Suprapubic skin (tissue), 3 donors: ENCODE data around the gene SCAANT1.

Source experiments
- EP300 ChIP-seq: sonication (generic); formaldehyde crosslinking; IDR thresholded peaks from one replicate; pipeline ENCODE4 v1.6.1; 2017; ENCODE audit warnings: antibody characterized with exemption
- POLR2A ChIP-seq, 2 donors: fragments of 450-650 bp; IDR thresholded peaks; one replicate each; pipeline ENCODE4 v1.6.1; 2017; ENCODE audit warnings: antibody characterized with exemption in 2 of 2, mild to moderate bottlenecking in 2 of 2, moderate library complexity in 2 of 2
- TF ChIP-seq, protein P1 (sequence below), 2 donors: fragments of 200-600 bp in 1 of 2; fragments of 450-650 bp in 1 of 2; sonication (generic) in 1 of 2; IDR thresholded peaks; one replicate each; pipeline ENCODE4 v1.5.1; 2016 to 2019; ENCODE audit warnings: antibody characterized with exemption in 2 of 2, mild to moderate bottlenecking in 1 of 2, moderate library complexity in 1 of 2

DNA sequence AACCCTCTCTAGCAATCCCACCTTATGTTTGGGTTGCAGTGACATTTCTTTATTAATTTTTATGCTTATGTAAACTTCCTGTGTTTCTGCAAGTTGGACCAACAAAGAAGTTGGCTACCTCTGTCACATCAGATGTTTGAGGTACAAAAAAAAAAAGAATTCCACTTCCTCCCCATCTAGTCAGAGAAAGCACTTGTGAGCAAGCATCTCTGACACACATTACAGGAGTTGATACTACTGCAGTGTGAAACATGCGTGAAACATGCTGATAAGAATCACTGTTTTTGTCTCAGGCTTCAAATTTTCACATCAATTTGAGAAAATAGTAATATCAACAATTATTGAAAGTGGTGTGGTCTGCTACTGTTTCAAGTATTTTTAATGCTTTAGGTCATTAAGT, 1.3 kb downstream of the SCAANT1 start:
- TF ChIP-seq, protein P1, sequence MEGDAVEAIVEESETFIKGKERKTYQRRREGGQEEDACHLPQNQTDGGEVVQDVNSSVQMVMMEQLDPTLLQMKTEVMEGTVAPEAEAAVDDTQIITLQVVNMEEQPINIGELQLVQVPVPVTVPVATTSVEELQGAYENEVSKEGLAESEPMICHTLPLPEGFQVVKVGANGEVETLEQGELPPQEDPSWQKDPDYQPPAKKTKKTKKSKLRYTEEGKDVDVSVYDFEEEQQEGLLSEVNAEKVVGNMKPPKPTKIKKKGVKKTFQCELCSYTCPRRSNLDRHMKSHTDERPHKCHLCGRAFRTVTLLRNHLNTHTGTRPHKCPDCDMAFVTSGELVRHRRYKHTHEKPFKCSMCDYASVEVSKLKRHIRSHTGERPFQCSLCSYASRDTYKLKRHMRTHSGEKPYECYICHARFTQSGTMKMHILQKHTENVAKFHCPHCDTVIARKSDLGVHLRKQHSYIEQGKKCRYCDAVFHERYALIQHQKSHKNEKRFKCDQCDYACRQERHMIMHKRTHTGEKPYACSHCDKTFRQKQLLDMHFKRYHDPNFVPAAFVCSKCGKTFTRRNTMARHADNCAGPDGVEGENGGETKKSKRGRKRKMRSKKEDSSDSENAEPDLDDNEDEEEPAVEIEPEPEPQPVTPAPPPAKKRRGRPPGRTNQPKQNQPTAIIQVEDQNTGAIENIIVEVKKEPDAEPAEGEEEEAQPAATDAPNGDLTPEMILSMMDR (IDR thresholded peaks at IDR 0.05) = no peak
- TF ChIP-seq POLR2A (IDR thresholded peaks at IDR 0.05) = no peak
- no peak for TF ChIP-seq EP300
